GM21423 (cell line): Measurements from ENCODE around the gene C1orf105.
"Not testable (repeated sequence)": the region's sequence is repeated elsewhere in the genome, so short reads cannot be mapped to it uniquely, and the experiment has no call there.

Experiments
- ATAC-seq: cut with Tn5 transposase; IDR thresholded peaks from one replicate; pipeline ENCODE4 v1.9.1; 2021; ENCODE audit warnings: mild to moderate bottlenecking, moderate library complexity; ENCODE audit not compliant: unreplicated experiment

C1orf105 gene

GRCh38 chr1:172483448-172483847 lies 63.0 kb downstream of the C1orf105 start:
- ATAC-seq, result no peak

- ATAC-seq, result no peak
Measured at GRCh38 chr1:172484252-172484651, 63.8 kb downstream of the C1orf105 start.

DNA sequence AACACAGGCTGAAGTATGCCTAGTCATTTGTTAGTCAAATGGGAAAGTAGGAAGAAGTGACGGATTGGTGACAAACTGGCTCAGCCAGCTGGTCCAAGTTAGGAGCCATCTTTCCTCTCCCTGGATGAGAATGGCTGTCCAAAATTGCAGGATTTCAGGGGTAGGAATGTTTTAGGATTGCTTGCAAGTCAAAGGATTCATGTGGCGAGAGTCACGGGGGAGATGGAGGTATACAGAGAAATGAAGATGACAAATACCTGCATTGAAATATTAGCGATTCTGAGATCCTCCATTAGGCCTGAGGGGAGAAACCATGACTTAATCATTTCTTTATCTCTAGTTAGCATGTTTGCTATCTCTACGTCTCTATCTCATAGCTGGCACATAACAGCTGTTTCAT lies 65.1 kb downstream of the C1orf105 start:
- no peak for ATAC-seq

DNA sequence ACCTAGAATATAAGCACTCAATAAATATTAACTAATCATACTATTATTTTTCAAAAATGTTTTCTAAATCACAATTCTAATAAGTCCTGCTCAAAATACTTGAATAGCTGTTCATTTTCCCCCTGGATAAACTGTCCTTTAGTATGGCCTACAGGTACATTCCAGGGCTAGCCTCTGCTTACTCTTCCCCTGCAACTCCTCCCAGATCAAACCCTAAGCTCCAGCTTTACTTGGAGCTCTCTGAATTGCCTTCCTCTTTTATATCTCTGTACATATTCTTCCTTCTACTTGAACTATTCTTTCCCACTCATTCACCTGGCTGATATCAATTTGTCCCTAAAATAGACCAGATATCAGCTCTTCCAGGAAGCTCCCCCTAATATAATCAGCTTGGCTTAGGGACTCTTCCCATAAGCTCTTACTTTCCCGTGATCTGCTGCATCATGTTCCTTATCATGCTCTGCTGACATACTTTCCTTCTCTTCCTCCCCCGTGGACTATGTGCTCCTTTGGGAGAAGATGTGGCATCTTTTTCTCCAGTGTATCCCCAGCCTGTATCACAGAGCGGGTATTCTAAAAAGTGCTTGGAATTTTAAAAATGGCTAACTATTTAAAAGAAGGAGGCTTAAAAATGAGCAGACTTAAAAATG lies 66.4 kb downstream of the C1orf105 start:
- ATAC-seq, result no peak

- no peak for ATAC-seq
Measured at GRCh38 chr1:172487550-172487949, 67.1 kb downstream of the C1orf105 start.

- no peak for ATAC-seq
Measured at GRCh38 chr1:172488393-172488792, 67.9 kb downstream of the C1orf105 start.

GRCh38 chr1:172489847-172490246 lies 69.4 kb downstream of the C1orf105 start:
- ATAC-seq, result no peak

GRCh38 chr1:172492421-172492820 lies 71.9 kb downstream of the C1orf105 start:
- ATAC-seq, result no peak

DNA sequence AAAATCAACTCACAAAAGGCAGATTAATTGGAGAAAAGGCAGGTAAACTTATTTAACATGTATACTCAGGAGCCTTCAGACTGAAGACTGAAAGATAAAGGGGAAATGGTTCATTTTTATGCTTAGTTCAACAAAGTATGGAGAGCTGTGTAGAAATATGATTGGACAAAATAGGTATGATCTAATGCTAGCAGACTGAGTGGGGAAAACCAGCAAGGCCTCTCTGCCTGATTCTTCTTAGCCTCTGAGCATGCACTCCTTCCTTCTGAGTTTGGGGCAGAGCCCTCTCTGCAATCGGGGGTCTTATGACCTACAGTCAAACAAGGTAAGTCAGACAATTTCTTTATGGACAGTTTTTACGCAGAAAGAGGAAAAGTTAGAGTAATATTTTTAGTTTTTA lies 73.7 kb downstream of the C1orf105 start:
- no peak for ATAC-seq

DNA sequence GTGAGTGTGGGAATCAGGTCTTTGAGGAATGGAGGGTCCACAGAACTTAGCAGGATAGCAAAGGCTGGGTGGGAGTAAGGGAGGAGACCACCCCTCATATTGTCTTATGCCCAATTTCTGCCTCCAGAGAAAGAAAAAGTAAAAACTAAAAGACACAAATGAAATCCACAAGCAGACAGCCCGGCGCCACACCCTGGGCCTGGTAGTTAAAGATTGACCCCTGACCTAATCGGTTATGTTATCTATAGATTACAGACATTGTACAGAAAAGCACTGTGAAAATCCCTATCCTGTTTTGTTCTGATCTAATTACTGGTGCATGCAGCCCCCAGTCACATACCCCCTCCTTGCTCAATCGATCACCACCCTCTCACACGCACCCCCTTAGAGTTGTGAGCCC lies 75.6 kb downstream of the C1orf105 start:
- not testable (repeated sequence) for ATAC-seq

DNA sequence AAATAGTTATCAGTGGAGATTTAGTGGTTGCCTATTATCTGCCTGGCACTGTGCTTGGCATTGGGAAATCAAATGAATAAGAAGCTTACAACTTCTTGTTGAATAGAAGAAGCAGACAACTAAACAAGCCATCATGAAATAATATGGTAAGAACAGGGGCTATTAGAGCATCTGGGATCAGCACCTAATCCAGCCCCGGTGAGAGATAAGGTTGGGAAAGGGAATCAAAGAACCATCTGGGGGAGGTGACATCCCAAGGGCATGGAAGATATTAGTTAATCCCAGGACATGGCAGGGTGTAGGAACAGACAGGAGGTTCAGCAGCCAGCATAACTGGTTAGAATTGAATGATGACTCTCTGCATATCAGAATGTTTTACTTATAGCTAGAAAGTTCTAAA lies 76.2 kb downstream of the C1orf105 start:
- no peak for ATAC-seq

DNA sequence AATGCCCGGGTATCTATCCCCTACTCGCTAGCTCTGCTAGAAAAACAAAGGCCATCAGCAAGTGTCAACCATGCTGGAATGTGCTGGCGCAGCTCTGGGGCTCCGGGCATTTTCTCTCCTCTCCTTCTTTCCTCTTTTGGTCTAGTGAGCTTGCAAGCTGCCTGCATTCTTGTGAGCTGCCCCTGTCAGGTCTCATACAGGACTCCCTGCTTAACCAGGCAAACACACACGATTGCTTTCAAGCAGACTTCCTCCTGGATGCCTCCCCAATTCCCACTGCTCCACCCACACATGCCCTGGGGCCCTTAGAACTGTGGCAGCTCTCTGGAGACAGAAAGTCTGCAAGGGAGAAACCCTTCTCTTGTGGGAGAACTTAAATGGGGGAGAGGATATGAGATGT lies 76.7 kb downstream of the C1orf105 start:
- no peak for ATAC-seq

GRCh38 chr1:172498857-172499256 lies 78.4 kb downstream of the C1orf105 start:
- ATAC-seq, result no peak

- ATAC-seq, result no peak
Measured at GRCh38 chr1:172499636-172500141, 79.2 kb downstream of the C1orf105 start.

DNA sequence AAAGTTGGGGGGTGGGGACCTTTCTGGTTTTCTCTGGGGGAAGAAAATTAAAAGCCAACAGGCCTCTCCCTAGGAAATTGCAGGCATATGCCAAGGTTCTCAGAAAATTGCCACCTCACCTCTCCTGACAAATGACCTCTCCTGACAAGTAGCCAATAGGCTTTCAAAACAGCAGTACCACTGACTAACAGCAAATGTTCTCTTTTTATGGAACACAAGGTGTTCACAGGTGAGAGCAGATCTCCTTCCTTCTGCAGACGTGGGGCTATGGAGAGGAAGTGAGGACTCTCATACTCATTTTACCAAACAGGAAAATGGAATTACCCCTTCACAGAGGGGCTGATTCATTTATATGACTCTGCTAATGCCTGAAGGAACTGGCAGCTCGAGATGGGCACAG lies 79.7 kb downstream of the C1orf105 start:
- no peak for ATAC-seq

- ATAC-seq, result no peak
Measured at GRCh38 chr1:172507741-172508140, 87.3 kb downstream of the C1orf105 start.

GRCh38 chr1:172510479-172510878 lies 90.0 kb downstream of the C1orf105 start:
- ATAC-seq, result no peak

DNA sequence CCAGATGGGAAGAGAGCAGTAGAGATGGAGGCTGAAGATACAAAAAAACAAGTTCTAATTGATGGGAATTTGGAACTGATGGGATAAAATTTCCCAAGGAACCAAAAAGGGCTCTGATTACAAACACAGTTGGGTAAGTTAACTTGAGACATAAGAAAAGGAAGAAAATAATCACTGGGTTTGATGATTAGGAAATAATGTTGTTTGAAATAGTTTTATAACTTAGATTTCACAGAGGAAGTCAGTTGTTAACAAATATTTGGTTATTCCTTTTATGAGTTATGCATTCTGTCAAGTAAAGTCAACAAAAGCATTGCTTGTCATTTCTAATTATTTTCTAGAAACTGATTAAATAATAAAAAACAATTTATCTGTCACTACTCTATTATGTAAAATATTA lies 92.1 kb downstream of the C1orf105 start:
- ATAC-seq, result no peak

GRCh38 chr1:172513479-172513878 lies 93.0 kb downstream of the C1orf105 start:
- no peak for ATAC-seq

DNA sequence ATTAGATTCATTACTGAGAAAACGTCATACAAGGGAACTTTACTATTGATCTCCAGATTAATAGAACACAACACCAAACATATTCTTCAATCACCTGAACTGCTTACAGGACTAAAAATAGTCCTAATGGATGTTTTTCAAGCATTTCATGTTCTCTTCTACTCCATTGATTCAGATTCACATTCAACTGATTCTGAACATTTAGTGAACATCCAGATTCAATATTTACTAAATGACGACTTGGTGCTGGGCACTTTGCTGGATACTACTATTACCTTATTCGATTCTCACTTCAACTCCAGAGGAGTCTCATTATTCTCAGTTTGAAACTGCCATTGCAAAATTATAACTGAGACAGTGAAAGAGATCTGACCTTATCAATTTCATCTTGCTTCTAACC lies 93.6 kb downstream of the C1orf105 start:
- no peak for ATAC-seq

DNA sequence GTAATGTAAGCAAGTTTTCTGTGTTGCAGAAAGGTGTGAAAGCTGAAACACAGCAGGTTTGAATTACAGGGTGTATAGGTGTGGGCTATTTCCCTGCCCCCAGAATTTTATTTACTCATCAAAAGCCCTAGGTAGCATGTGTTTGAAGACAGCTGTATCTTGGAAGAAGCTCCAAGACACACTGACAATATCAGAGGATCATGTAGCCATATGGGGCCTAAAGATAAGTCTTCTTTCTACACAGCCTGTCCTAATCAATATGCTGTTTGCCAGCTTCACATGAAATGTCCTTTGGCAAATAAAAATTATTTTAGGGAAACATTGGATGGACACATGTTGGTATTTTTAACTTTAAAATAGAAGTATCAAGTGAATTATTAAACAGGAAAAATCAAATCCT lies 95.0 kb downstream of the C1orf105 start:
- no peak for ATAC-seq

GRCh38 chr1:172515927-172516326 lies 95.4 kb downstream of the C1orf105 start:
- no peak for ATAC-seq

- no peak for ATAC-seq
Measured at GRCh38 chr1:172517081-172517480, 96.6 kb downstream of the C1orf105 start.
